GM18505 (cell line): ENCODE results near the gene ZNF138.

Source experiments
- ATAC-seq: cut with Tn5 transposase; IDR thresholded peaks from one replicate; pipeline ENCODE4 v1.9.1; 2021; ENCODE audit not compliant: unreplicated experiment
- POLR2A ChIP-seq: IDR thresholded peaks from 4 replicates; pipeline ENCODE4 v1.6.1; 2011; ENCODE audit warnings: borderline replicate concordance; ENCODE audit not compliant: insufficient read depth, insufficient read length; ENCODE audit errors: extremely low read depth

The ZNF138 gene

GRCh38 chr7:64875658-64876406 lies 81.6 kb downstream of the ZNF138 start:
- ATAC-seq: no peak
- no peak for TF ChIP-seq POLR2A

GRCh38 chr7:64876792-64877713 lies 82.8 kb downstream of the ZNF138 start:
- no peak for TF ChIP-seq POLR2A
- ATAC-seq: no peak

GRCh38 chr7:64877714-64878610 lies 83.7 kb downstream of the ZNF138 start:
- no peak for ATAC-seq

GRCh38 chr7:64878684-64879083 lies 84.5 kb downstream of the ZNF138 start:
- TF ChIP-seq POLR2A: no peak
- no peak for ATAC-seq

More at GRCh38 chr7:64877714-64878610, 83.7 kb downstream of the ZNF138 start:
- TF ChIP-seq POLR2A: no peak

- ATAC-seq: no peak
- no peak for TF ChIP-seq POLR2A
These were observed 85.0 kb downstream of the ZNF138 start for GRCh38 chr7:64879086-64879730.

GRCh38 chr7:64879800-64880199 lies 85.6 kb downstream of the ZNF138 start:
- no peak for ATAC-seq
- TF ChIP-seq POLR2A: no peak

- no peak for ATAC-seq
- TF ChIP-seq POLR2A: no peak
These were observed 86.4 kb downstream of the ZNF138 start for GRCh38 chr7:64880322-64881297.

- no peak for TF ChIP-seq POLR2A
- no peak for ATAC-seq
These were observed 87.4 kb downstream of the ZNF138 start for GRCh38 chr7:64881461-64882287.

GRCh38 chr7:64882341-64883112 lies 88.3 kb downstream of the ZNF138 start:
- no peak for ATAC-seq
- TF ChIP-seq POLR2A: no peak
